SK-N-DZ (cell line): Measurements from ENCODE around the gene CPED1.
"Not testable (repeated sequence)": the region's sequence is repeated elsewhere in the genome, so short reads cannot be mapped to it uniquely, and the experiment has no call there.

Source experiments
- DNase-seq: peaks from one replicate; pipeline ENCODE4 v3.0.0-alpha.2; 2015; ENCODE audit warnings: low spot score

The CPED1 gene

GRCh38 chr7:121237601-121238000, 249.1 kb downstream of the CPED1 start:
- DNase-seq, result no peak

DNA sequence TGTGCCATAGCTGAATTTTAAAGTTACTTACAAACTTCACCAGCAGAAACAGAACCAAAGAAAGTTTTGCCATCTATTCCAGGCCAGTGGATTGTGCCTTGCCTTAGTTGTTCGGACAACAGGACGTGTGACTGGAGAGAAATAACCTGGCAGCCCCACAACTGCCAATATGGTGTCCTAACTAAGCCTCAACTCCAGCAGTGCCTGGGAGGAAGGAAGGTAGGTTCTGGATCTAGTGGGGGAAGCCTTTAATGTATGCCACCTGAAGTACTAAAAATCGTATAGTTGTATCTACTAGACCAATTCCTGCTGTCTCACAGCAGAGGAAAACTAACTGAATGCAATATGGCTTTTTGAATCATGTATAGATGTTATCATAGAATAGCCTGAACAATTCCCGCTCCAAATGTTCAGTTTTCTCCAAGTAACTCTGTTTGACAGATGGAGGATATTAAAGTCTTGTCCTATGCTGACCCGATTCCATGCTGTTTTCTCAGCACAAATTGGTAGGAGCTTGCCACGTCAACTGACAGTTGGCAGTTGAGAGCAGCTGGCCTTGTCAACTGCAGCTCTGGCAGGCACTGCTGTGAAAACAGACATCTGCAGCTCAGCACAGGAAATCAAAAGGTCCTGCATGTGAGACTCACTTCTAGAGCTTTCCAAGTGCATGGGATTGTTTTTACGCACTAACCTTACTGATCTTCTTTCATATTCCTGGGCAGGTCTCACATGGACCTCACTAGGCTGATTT, 255.8 kb downstream of the CPED1 start:
- peak; percentile 55 for DNase-seq

DNA sequence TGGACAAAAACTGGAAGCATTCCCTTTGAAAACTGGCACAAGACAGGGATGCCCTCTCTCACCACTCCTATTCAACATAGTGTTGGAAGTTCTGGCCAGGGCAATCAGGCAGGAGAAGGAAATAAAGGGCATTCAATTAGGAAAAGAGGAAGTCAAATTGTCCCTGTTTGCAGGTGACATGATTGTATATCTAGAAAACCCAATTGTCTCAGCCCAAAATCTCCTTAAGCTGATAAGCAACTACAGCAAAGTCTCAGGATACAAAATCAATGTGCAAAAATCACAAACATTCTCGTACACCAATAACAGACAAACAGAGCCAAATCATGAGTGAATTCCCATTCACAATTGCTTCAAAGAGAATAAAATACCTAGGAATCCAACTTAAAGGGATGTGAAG, 262.9 kb downstream of the CPED1 start:
- not testable (repeated sequence) for DNase-seq

GRCh38 chr7:121252523-121253235, 264.2 kb downstream of the CPED1 start:
- not testable (repeated sequence) for DNase-seq

GRCh38 chr7:121259826-121260225, 271.3 kb downstream of the CPED1 start:
- no peak for DNase-seq

- DNase-seq, result no peak
Observed at GRCh38 chr7:121261207-121261884, 272.8 kb downstream of the CPED1 start.

DNA sequence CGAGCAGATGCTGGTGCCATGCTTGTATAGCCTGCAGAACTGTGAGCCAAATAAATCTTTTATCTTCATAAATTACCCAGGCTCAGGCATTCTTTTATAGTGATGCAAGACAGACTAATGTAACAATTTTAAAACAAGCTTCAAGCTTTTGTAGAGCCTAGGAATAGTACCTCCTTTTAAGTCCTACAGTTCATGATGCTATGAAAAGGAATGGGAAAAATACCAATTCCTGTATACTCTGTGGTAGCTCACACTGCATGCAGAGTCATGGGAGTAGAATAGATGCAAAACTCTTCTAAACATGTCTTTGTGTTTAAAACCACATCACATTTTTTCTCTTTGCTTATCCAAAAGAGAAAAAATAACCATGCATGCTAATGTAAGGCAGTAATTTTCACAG, 273.7 kb downstream of the CPED1 start:
- no peak for DNase-seq

DNA sequence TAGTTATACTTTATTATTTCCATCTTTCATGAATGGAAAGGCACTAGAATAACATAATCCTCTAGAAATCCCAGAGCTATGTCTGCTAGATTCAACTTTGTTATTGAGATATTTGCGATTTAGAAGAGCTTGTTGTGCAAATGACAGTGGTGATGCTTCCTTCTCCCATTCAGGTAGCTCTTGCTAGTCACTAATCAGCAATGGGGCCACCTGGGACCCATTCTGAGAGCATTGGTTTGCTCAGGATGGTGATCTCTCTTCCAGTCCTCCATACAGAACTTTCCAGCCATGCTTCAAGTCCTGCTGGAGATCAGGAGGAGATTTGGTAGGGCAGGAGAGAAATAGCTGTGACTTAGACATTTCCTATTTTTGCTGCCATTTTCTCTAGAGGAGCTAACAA, 274.5 kb downstream of the CPED1 start:
- DNase-seq, result no peak

GRCh38 chr7:121266307-121266894, 277.9 kb downstream of the CPED1 start:
- DNase-seq, result no peak

DNA sequence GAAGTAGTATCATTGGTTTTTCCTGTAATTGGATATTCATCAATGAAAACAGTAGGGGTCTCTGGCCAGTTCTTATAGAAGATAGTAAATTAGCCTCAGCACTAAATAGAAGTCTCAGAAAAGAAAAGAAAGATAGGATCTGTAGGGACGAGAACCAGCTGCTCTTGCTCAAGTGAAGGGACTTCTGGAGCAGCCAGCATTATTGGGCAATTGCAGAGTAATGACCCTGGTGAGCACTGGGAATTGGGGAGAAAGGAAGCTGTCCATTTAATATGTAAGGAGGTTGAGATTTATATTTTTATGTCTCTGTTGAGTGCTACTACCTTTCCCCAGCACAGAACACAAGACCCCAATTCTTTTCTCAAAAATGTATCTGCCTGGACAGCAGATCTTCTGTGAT, 279.1 kb downstream of the CPED1 start:
- no peak for DNase-seq

GRCh38 chr7:121269798-121270197, 281.3 kb downstream of the CPED1 start:
- no peak for DNase-seq

GRCh38 chr7:121271098-121271497, 282.6 kb downstream of the CPED1 start:
- no peak for DNase-seq

- DNase-seq, result no peak
Observed at GRCh38 chr7:121271916-121272315, 283.4 kb downstream of the CPED1 start.

DNA sequence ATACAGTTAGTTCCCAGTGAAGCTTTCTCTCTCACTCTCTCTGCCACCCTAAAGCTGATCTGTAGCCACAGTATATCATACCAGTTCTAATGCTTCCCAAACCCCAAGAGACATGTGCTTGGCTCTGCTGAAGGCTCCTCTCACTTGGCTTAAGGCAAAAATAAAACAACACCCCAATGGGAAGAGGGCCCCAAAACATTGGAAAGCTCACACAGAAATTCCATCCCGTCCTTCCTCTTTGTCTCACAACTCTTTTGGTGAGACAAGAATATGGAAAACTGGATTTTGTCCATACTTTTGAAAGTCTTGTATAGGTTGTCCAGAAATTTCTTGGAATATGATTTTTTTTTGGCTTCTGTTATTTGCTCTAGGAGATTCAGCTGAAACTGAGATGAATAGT, 284.2 kb downstream of the CPED1 start:
- DNase-seq, result no peak

GRCh38 chr7:121273467-121274167, 285.1 kb downstream of the CPED1 start:
- no peak for DNase-seq

GRCh38 chr7:121274467-121274866, 286.0 kb downstream of the CPED1 start:
- no peak for DNase-seq

GRCh38 chr7:121275204-121275603, 286.7 kb downstream of the CPED1 start:
- DNase-seq, result no peak

DNA sequence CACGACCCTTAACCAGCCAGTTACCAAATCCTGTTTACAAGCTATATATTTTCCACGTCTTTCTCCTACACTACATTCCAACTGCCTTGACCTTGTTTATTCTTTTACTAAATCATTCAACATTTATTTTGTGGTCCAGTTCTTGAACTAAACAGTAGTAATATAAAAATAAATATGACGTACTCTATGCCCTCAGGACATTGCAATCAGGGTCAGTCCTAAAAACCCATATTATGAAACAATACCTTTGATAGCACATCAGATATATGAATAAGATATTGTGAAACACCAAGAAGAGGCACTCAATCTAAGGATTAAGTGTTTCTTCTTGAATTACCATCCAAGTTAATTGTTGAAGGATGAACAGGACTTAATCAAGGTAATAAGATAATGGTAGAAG, 287.8 kb downstream of the CPED1 start:
- no peak for DNase-seq

DNA sequence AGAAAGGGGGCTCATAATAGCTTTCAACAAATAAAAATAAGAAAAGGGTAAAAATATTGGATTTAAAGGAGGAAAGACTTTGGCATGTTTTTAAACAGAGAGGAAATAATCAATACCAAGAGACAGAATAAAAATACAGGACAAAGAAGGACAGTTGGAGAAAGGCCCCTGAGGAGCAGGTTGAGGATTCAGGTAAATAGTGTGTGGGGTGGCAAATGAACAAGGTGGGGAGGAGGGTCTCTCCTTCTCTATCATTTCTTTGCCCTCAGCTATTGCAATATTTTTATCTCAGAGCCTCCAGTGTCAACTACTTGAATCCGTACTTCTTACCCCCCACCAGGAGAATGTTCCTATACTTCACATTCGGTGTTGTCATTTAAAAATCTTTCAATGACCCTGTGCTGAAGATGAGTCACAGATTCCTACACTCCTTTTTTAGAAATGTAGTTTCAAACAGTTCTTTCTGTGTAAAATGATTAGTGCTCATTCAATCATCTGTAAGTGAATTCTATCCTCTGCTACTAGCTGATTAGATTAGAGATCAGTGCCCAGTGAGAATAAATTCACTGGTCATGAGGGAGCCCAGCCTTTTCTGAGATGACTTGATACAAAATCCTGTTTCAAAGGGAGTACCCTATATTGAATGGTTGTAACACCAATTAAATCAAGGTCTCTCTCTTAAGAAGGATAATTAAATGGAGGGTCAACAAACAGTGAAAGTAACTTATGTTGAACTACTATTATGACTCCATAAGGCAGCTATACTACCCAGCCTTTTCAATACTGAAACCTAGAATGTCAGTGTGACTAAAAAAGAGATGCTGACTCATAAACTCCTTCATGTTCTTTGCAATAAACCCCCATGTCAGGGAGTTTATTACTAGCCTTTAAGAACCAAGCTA, 289.9 kb downstream of the CPED1 start:
- DNase-seq, result peak; percentile 23

- no peak for DNase-seq
Observed at GRCh38 chr7:121279060-121279620, 290.6 kb downstream of the CPED1 start.
